A549 treated with ZK216348 at 1 μM for 4 hours (cell line): ENCODE measurements around the gene B3GALT5. TPM values are rescaled to one million over a fixed set of nuclear protein-coding genes. Genes with fewer than 3 reads are reported as not detected.

ENCODE experiments used
- total RNA-seq: library from RNA; stranded (reverse); fragments of 200-300 nt; extraction: Qiagen RNA extraction; gene quantifications from 5 replicates; pipeline ENCODE4 v1.2.3, GENCODE V29; 2022; ENCODE audit warnings: low read depth

B3GALT5 gene, protein sequence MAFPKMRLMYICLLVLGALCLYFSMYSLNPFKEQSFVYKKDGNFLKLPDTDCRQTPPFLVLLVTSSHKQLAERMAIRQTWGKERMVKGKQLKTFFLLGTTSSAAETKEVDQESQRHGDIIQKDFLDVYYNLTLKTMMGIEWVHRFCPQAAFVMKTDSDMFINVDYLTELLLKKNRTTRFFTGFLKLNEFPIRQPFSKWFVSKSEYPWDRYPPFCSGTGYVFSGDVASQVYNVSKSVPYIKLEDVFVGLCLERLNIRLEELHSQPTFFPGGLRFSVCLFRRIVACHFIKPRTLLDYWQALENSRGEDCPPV
- 0.12 to 0.29 TPM (median 0.22 TPM) in 5 replicates for total RNA-seq

DNA sequence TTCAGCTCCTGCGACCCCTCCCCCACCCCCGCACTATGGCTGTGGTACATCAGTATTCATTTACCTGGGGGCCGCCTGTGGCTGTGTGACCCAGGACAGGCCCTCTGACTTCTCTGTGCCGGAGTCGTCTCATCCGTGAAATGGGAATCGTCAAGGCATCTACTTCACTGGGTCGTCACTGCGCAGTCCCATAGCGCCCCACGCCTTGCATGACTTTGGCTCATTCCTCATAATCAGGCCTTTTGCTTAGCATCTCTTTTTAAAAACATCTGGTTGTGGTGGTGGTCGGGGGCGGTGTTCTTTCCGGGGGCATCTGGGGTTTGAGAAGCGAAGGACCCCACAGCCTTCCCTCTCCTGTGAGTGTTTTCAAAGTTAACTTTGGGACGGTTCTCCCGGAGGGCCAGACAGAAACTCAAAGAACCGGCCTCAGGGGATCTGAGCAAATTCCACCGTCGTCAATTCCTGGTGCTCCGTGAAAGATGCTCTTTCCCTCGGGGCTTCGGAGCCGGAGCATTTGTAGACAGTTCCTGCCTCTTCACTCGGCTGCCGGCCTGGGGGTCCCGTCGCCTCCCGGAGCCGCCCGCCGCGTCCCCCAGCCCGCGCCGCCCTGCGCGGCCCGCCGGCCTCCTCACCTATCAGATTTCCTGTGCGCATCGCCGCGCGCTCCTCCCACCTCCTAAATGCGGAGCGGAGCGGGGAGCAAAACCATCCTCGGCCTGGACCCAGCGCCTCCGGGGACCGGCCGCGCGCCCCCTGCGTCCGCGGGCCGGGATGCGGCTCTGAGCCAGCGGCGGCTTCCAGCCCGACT is at the start of gene B3GALT5:
Gene B3GALT5 (plus strand): TSS at position 708 of the 808 bp plus-strand sequence. CDS start 47,620 bp downstream, outside the sequence.

Other genes with a start within 250 kb of the B3GALT5 start
- 1.1 to 2.2 TPM (median 1.3 TPM) in 5 replicates for gene LCA5L, start 167.2 kb upstream of the B3GALT5 start, total RNA-seq
- gene SH3BGR, start 161.0 kb upstream of the B3GALT5 start, total RNA-seq, result 0.94 to 1.1 TPM (median 0.98 TPM) in 3 of 5 replicates, not detected in the others
- gene IGSF5, start 132.2 kb downstream of the B3GALT5 start, total RNA-seq, result not detected in 5 replicates